RWPE2 (cell line): ENCODE data around the gene SBNO2.

Experiments used
- ATAC-seq: fragments of 200-7000 bp; cut with Tn5 transposase; 3 replicates; pipeline ENCODE4 v1.9.1; 2021; ENCODE audit warnings: low read depth
- DNase-seq: peaks from one replicate; pipeline ENCODE4 v3.0.0-alpha.2; 2020; ENCODE audit warnings: low spot score
- H3K27ac ChIP-seq: fragments of 450-650 bp; 2 replicates; pipeline ENCODE4 v1.5.1; 2017; ENCODE audit warnings: mild to moderate bottlenecking; ENCODE audit not compliant: poor library complexity, severe bottlenecking
- H3K27me3 ChIP-seq: fragments of 250-450 bp; sonication (Bioruptor Pico); 2 replicates; pipeline ENCODE4 v1.5.1; 2021; ENCODE audit warnings: mild to moderate bottlenecking, moderate library complexity; ENCODE audit not compliant: insufficient read depth, poor library complexity, severe bottlenecking
- H3K36me3 ChIP-seq: fragments of 250-450 bp; sonication (Bioruptor Pico); 2 replicates; pipeline ENCODE4 v1.5.1; 2020; ENCODE audit warnings: low read depth, mild to moderate bottlenecking, moderate library complexity
- H3K4me1 ChIP-seq: fragments of 250-450 bp; sonication (Bioruptor Pico); 2 replicates; pipeline ENCODE4 v1.5.1; 2021; ENCODE audit warnings: mild to moderate bottlenecking, moderate library complexity; ENCODE audit not compliant: insufficient read depth, poor library complexity, severe bottlenecking
- H3K4me3 ChIP-seq: fragments of 250-450 bp; sonication (Bioruptor Pico); 2 replicates; pipeline ENCODE4 v1.5.1; 2021; ENCODE audit warnings: mild to moderate bottlenecking, moderate library complexity; ENCODE audit not compliant: severe bottlenecking
- H3K9me3 ChIP-seq: fragments of 250-450 bp; sonication (Bioruptor Pico); 2 replicates; pipeline ENCODE4 v1.5.1; 2021; ENCODE audit warnings: mild to moderate bottlenecking, moderate library complexity; ENCODE audit not compliant: severe bottlenecking
- CTCF ChIP-seq: fragments of 450-650 bp; IDR thresholded peaks from one replicate; pipeline ENCODE4 v1.5.1; 2017; ENCODE audit warnings: mild to moderate bottlenecking, moderate library complexity; ENCODE audit not compliant: poor library complexity, severe bottlenecking

The SBNO2 gene

GRCh38 chr19:1085676-1086442 is 88.2 kb downstream of the SBNO2 start:
- Histone ChIP-seq H3K36me3 (peaks cover 24% of the 10 kb centered on the region), H3K4me3 (no peak overlapping the region), H3K9me3 (no peaks in the 10 kb centered on the region), H3K27ac (no peak overlapping the region), H3K4me1 (peaks cover 3% of the 10 kb centered on the region), H3K27me3 (no peaks in the 10 kb centered on the region)
- TF ChIP-seq CTCF, result no peak
- no peak for ATAC-seq
- DNase-seq, result peak; percentile 48

GRCh38 chr19:1085053-1085658 is 88.9 kb downstream of the SBNO2 start:
- no peak for ATAC-seq
- TF ChIP-seq CTCF, result no peak
- Histone ChIP-seq H3K4me1 (peaks cover 3% of the 10 kb centered on the region), H3K36me3 (peaks cover 22% of the 10 kb centered on the region), H3K4me3 (no peak overlapping the region), H3K27me3 (no peaks in the 10 kb centered on the region), H3K27ac (no peak overlapping the region), H3K9me3 (no peaks in the 10 kb centered on the region)
- DNase-seq, result no peak

GRCh38 chr19:1084024-1084868 is 89.8 kb downstream of the SBNO2 start:
- H3K36me3 ChIP-seq, result peaks cover 18% of the 10 kb centered on the region
- no peak for TF ChIP-seq CTCF
- no peak for ATAC-seq
- peak; percentile 53 for DNase-seq
- H3K9me3 ChIP-seq, result no peaks in the 10 kb centered on the region
- H3K4me3 ChIP-seq, result no peak overlapping the region
- no peak overlapping the region for H3K27ac ChIP-seq
- H3K4me1 ChIP-seq, result peaks cover 3% of the 10 kb centered on the region
- no peaks in the 10 kb centered on the region for H3K27me3 ChIP-seq

GRCh38 chr19:1082928-1083816 is 90.9 kb downstream of the SBNO2 start:
- no peak for ATAC-seq
- H3K27ac ChIP-seq, result no peak overlapping the region
- H3K36me3 ChIP-seq, result peaks cover 7% of the 10 kb centered on the region
- DNase-seq, result peak; percentile 49
- H3K4me1 ChIP-seq, result peaks cover 3% of the 10 kb centered on the region
- no peaks in the 10 kb centered on the region for H3K9me3 ChIP-seq
- H3K4me3 ChIP-seq, result peak overlapping the region; percentile 24
- no peak for TF ChIP-seq CTCF
- H3K27me3 ChIP-seq, result no peaks in the 10 kb centered on the region
